Activated naive CD8-positive, alpha-beta T cell treated with anti-CD3 and anti-CD28 coated beads, Interleukin-2, amount 50 U/mL, for 16 hours (primary cell): ENCODE data around the gene MAG.

Experiments
- DNase-seq: peaks from one replicate; pipeline ENCODE4 v3.0.0-alpha.2; 2020; ENCODE audit warnings: low read depth, low spot score

The MAG gene

GRCh38 chr19:35317464-35318043 lies 25.6 kb downstream of the MAG start:
- DNase-seq = no peak

DNA sequence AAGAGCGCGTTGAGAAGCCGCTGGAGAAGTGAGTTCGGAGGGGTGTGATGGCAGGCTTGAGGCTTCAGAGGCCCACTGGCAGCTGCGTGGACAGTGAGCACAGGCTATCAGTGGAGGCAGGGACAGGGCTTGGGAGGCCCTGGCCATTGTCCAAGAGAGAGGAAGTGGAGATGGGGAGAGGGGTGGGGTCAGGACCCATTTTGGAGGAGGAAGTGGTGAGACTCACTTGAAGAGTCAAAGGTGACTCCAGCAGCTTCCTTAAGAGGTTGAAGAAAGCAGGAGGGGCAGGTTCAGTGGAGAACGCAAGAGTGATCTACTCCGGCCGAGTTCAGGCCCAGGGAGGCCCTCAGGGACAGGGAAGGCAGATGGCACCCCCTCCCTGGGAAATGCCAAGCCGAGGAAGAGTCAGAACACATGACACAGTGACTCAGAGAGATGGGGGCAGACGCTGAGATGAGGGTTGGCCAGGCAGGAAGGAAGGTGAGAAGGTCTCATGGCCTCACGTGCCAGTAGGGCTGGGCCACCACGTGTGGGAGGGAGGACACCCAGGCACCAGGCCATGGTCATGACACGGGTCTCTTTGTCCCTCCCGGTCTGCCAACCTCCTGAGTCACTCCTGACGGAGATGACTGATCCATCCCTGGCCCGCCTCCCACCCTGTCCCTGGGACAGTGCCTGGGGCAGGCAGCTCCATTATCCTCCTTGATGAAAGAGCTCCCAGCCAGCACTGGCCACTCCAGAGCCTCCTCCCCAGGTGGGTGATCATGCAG lies 26.9 kb downstream of the MAG start:
- DNase-seq = no peak

DNA sequence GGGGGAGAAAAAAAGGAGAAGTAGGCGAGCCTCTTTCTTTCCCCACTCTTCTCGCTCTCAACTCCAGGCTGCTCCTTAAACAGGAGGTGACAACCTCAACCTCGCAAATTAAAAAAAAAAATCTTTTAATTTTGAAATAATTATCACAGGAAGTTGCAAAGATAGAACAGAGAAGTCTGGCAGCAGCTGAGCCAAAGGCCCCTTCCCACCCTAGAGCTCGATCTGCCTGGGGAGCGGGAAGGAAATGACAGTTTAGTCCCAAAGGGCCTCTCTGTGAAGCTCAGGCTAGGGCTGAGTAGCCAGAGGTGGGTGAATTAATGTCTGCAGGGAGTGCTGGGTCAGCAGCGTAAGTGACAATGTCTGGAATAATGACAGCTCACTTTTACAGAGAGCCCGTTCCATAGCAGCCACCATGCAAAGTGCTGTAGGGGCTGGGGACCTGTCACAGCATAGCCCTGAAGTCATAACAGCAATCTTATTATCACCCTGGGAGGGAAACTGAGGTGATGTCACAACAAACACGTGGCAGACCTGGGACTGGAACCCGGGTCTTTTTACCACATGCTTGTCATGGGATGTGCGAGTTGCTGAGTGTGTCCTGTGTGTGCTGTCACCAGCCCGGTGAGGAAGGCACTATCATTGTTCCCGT lies 28.2 kb downstream of the MAG start:
- no peak for DNase-seq

DNA sequence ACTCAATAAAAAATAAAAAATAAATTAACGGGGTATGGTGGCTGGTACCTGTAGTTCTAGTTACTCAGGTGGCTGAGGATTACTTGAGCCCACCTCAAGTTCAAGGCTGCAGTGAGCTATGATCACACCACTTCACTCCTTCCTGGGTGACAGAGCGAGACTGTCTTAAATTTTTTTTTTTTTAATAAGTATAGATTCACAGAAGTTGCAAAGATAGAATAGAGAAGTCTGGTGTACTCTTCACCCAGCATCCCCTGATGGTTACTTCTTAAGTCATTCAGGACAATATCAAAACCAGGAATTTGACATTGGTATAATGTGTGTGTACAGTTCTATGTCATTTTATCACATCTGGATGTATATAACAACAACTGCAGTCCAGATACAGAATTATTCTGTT lies 29.3 kb downstream of the MAG start:
- DNase-seq = no peak

DNA sequence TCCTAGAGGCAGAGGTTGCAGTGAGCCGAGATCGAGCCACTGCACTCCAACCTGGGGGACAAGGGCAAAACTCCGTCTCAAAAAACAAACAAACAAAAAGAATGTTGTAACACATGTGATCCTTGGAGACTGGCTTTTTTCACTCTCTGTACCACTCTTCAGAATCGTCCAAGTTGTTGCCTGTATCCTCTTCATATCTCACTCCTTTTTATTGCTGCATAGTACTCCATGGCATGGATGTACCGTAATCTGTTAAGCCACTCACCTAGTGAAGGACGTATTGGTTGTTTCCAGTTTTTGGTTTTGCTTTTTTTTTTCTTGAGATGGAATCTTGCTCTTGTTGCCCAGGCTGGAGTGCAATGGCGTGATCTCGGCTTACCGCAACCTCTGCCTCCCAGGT lies 30.1 kb downstream of the MAG start:
- DNase-seq = no peak

GRCh38 chr19:35327642-35328041 lies 35.7 kb downstream of the MAG start:
- no peak for DNase-seq

DNA sequence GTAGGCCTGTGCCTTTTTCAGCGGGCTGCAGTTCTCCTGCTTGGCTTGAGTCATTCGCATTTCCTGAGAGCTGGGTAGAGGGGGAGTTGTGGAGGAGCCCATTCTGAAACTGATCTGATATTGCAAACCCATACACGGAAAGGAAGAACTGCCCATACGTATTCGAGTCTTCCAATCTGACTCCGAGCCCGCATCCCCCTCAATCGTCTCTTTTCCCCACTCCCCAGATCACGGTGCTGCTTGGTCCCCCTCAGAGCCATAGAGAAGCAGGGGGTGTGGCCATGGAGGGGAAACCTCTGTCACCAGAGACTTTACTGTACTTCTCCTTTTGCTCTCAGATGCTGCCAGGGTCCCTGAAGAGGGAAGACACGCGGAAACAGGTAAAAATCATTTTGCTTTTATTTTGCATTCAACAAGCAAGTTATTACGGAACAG lies 36.9 kb downstream of the MAG start, which contains the start of gene CD22:
TSS of gene CD22 (plus strand) at position 337 of the 435 bp plus-strand sequence. CDS start 2,854 bp downstream, outside the sequence.
- DNase-seq = no peak

DNA sequence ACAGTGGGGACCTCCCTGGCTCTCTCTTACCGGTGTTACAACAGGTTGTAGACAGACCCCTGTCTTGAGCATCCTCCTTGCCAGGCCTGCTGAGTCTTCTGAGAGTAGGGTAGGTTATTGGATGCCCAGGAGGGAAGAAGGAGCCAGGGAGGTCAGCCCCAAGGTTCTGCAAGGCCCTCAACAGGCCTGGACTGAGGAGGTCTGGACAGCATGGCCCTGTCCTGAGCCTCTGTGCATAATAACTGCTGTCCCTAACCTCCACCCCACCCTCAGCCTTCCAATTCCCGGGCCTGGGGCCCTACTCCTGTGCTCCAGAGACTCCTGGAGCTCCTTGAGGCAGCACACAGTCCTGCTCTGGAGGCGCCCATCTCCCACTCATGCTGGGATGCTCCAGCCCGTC lies 37.4 kb downstream of the MAG start:
- no peak for DNase-seq

DNA sequence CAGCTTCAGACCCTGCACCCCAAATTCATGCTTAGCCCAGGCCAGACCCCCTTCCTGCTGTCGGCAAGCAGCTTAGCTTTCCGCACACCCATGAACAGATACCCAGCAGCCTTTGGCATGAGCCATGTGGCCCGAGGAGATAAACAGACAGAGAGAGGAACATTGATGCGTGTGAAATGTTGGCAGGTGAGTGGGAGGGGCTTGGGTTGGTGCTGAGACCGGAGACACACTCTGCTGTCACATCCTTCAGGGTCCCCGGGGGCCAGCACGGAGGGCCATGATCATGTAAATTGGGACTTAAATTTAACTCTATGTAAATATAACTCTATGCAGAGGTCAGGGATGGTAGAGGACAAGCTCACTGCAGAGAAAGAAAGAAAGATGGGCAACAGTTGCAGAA lies 38.5 kb downstream of the MAG start:
- no peak for DNase-seq

DNA sequence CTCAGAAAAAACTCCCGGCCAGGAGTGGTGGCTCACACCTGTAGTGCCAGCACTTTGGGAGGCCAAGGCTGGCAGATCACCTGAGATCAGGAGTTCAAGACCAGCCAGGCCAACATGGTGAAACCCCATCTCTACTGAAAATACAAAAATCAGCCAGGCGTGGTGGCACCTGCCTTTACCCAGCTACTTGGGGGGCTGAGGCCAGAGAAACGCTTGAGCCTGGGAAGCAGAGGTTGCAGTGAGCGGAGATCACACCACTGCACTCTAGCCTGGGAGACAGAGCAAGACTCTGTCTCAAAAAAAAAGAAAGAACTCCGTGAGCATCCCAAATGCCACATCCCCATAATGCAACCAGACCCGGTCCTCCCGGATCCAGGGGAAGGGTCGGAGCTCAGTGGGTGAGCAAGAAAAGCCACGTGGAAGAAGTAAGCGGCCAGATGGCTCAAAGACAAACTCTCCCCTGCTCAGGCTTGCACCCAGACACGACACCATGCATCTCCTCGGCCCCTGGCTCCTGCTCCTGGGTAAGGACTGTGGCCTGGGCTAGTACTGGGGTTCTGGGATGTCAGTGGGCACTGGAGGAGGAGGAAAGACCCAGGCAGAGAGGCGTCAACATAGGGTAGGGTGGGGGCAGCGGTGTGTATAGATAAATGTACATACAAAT lies 39.7 kb downstream of the MAG start:
- no peak for DNase-seq

- no peak for DNase-seq
Measured at GRCh38 chr19:35332817-35333216, 40.9 kb downstream of the MAG start.

GRCh38 chr19:35334144-35334753 lies 42.3 kb downstream of the MAG start:
- DNase-seq = no peak

GRCh38 chr19:35336166-35336955 lies 44.4 kb downstream of the MAG start:
- DNase-seq = no peak

DNA sequence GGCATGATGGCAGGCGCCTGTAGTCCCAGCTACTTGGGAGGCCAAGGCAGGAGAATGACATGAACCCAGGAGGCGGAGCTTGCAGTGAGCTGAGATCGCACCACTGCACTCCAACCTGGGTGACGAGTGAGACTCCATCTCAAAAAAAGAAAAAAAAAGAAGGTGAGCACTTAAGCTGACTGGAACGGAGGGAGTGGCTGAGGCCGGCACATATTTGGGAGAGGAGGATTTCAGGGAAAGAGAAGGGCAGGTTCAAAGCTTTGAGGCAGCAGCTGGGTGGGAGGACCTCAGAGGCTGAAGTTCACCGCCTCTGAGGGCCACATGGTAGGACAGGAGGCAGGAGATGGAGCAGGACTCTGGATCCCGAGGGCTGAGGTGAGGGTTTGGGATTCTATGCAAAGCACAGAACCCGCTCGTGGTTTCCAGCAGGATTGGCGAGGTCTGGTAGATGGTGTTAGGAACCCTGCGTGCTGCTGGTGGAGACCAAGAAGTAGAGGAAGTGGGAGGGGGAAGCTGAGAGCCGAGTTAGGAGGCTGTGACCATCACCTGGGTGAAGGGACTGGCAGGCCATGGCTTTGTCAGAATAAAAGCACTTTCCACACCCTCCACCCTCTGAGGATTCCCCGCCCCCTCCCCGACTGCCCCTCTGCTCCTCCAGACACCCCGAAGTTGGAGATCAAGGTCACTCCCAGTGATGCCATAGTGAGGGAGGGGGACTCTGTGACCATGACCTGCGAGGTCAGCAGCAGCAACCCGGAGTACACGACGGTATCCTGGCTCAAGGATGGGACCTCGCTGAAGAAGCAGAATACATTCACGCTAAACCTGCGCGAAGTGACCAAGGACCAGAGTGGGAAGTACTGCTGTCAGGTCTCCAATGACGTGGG lies 45.4 kb downstream of the MAG start:
- no peak for DNase-seq

DNA sequence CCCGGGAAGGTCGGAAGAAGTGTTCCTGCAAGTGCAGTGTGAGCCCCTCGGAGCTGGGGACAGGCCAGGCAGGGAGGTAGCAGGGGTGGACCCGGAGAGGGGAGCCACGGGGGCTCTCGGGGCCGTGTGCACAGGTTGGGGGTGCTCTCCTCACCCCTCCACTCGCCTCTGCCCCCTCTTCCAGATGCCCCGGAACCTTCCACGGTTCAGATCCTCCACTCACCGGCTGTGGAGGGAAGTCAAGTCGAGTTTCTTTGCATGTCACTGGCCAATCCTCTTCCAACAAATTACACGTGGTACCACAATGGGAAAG lies 46.0 kb downstream of the MAG start:
- no peak for DNase-seq

GRCh38 chr19:35340431-35340830 lies 48.5 kb downstream of the MAG start:
- DNase-seq = no peak

- DNase-seq = no peak
Measured at GRCh38 chr19:35341006-35341405, 49.0 kb downstream of the MAG start.

GRCh38 chr19:35341565-35342225 lies 49.7 kb downstream of the MAG start:
- no peak for DNase-seq

DNA sequence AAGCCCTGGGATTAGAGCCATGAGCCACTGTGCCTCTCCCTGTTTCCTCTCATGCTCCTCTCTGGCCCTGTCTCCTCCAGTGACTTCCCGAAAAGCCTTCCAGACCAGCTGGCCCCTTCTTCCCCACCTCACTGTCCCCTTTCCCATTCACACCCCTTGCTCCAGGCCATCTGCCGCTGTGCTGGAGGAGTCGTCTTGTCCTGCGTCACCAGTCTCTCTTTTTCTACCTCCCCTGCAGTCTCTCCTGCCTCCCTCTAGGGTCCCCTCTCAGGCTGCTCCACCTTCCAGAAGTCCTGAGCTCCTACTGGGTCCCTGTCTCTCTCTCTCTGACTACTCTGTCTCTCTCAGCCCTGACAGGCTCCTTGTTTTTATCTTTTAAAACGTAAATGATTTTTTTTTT lies 50.5 kb downstream of the MAG start:
- no peak for DNase-seq
